Keratinocyte (primary cell): Measurements from ENCODE around the gene FAM53A.

Source experiments
- EZH2 ChIP-seq: IDR thresholded peaks from one replicate; pipeline ENCODE4 v1.6.1; 2012; ENCODE audit warnings: inconsistent platforms, mild to moderate bottlenecking, low read length, moderate library complexity
- TF ChIP-seq, protein P1 (sequence below), 3 experiments: IDR thresholded peaks in 1 of 3; conservative IDR thresholded peaks in 1 of 3; optimal IDR thresholded peaks in 1 of 3; 2 replicates in 2 of 3; 3 replicates in 1 of 3; pipeline versions ENCODE3 to v1.5.1; 2011; ENCODE audit warnings: low read length in 3 of 3, mild to moderate bottlenecking in 3 of 3, moderate library complexity in 2 of 3, control low read depth in 1 of 3, inconsistent platforms in 1 of 3; ENCODE audit not compliant: insufficient read depth in 2 of 3; ENCODE audit errors: extremely low read depth in 1 of 3

DNA sequence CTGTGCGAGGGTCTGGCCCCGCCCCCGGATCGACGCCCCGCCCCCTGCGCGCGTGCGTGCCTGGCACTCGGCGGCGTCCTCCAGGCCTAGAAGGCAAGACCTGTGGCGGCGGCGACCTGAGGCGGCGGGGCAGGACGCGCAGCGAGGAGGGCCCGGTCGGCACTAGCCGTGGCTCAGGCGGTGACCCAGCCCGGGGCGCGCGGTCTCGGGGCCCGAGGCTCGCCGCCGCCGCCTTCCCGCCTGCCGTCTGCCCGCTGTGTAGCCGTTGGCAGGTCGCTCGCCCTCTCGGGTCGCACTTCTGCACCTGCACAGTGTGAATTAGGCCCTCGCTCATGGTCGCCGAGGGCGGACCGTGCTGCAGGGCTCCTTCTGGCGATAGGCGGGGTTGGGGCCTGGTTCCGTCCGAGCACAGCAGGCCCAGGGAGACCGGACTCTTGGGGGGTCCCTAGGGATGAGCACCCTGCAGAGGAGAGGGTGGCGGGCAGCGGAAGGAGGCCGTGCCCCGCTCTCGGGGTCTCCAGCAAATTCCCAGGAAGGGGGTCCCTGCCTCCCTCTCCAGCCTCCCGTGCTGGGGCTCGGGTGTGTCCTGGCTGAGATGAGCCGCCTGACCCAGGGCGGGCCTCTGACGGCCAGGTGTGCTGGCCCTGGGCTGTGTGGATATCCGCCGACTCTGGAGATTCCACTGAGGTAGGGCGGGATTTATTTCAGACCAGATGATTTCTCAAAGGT is 557 bp upstream of the FAM53A start:
- TF ChIP-seq, protein P1, sequence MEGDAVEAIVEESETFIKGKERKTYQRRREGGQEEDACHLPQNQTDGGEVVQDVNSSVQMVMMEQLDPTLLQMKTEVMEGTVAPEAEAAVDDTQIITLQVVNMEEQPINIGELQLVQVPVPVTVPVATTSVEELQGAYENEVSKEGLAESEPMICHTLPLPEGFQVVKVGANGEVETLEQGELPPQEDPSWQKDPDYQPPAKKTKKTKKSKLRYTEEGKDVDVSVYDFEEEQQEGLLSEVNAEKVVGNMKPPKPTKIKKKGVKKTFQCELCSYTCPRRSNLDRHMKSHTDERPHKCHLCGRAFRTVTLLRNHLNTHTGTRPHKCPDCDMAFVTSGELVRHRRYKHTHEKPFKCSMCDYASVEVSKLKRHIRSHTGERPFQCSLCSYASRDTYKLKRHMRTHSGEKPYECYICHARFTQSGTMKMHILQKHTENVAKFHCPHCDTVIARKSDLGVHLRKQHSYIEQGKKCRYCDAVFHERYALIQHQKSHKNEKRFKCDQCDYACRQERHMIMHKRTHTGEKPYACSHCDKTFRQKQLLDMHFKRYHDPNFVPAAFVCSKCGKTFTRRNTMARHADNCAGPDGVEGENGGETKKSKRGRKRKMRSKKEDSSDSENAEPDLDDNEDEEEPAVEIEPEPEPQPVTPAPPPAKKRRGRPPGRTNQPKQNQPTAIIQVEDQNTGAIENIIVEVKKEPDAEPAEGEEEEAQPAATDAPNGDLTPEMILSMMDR (optimal IDR thresholded peaks at IDR 0.05 in 1 of 3, IDR thresholded peaks at IDR 0.05 in 1 of 3, conservative IDR thresholded peaks at IDR 0.05 in 1 of 3; ENCODE audit: extremely low read depth in 1 of 3, insufficient read depth in 2 of 3, low read length in 3 of 3), result no peak
- TF ChIP-seq EZH2, result no peak
